Tibial artery (tissue), 4 donors: Measurements from ENCODE around the gene SOX8.
"Not testable (repeated sequence)": the region's sequence is repeated elsewhere in the genome, so short reads cannot be mapped to it uniquely, and the experiment has no call there.

Experiments used
- DNase-seq, 2 donors: peaks; one replicate each; pipeline ENCODE4 v3.0.0-alpha.2; 2019
- H3K27ac ChIP-seq, 2 donors: fragments of 200-600 bp; sonication (generic) in 1 of 2; 1 replicate in 1 of 2; 2 replicates in 1 of 2; pipeline ENCODE4 v1.5.1; 2018 to 2019; ENCODE audit warnings: mild to moderate bottlenecking in 1 of 2
- H3K27me3 ChIP-seq, 2 donors: fragments of 200-600 bp; sonication (generic) in 1 of 2; one replicate each; pipeline versions ENCODE4 v1.5.1 to v1.6.0; 2016 to 2019
- H3K36me3 ChIP-seq, 3 donors: fragments of 200-600 bp; sonication (generic) in 2 of 3; one replicate each; pipeline ENCODE4 v1.5.1; 2016 to 2019; ENCODE audit warnings: mild to moderate bottlenecking in 2 of 3
- H3K4me1 ChIP-seq, 4 donors: fragments of 200-600 bp; sonication (generic) in 2 of 4; 1 replicate in 3 of 4; 2 replicates in 1 of 4; pipeline ENCODE4 v1.5.1; 2016 to 2019
- H3K4me3 ChIP-seq, 2 donors: fragments of 200-600 bp; sonication (generic) in 1 of 2; 1 replicate in 1 of 2; 2 replicates in 1 of 2; pipeline ENCODE4 v1.5.1; 2018 to 2019; ENCODE audit warnings: mild to moderate bottlenecking in 2 of 2
- H3K9me3 ChIP-seq, 3 donors: fragments of 200-600 bp; sonication (generic) in 1 of 3; one replicate each; pipeline ENCODE4 v1.5.1; 2016 to 2019
- intact Hi-C: fragments of 100-400 bp; cut with DNase I; formaldehyde crosslinking; loops from one replicate; pipeline ENCODE4 v1.15.0; 2023; ENCODE audit warnings: low total_unique reads
- TF ChIP-seq, protein P1 (sequence below), 2 experiments: fragments of 200-600 bp in 1 of 2; fragments of 450-650 bp in 1 of 2; IDR thresholded peaks; one replicate each; pipeline ENCODE4 v1.5.1; 2017 to 2019; ENCODE audit warnings: antibody characterized with exemption in 2 of 2, mild to moderate bottlenecking in 1 of 2, moderate library complexity in 1 of 2

The SOX8 gene

DNA sequence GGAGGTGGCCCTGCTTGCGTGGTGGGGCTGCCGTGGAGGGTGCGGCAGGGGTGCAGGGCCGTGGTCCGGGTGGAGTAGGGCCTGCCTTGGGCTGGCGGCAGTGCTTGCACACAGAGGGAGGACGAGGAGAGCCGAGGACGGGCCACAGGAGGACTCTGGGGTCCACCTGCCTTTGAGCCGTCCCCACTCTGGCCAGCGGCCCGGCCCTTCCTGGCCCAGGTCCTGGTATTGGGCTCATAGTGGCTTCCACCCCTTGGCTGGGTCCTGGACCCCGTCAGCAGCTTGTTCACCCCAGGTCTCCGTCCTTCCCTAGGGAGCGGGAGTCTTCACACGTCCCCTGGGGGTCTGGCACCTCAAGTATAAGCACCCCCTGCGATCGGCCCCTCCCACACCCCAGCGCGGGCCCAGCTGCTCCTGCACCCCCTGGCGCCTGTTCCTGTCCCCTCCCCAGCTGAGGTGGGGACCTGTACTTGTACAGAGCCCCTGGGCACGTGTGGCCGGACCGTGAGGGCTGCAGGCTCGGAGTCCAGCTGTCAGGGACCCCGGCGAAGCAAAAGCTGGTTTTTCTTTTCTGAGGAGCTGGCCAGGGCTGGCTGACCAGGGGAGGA is 40.1 kb downstream of the SOX8 start:
- TF ChIP-seq, protein P1, sequence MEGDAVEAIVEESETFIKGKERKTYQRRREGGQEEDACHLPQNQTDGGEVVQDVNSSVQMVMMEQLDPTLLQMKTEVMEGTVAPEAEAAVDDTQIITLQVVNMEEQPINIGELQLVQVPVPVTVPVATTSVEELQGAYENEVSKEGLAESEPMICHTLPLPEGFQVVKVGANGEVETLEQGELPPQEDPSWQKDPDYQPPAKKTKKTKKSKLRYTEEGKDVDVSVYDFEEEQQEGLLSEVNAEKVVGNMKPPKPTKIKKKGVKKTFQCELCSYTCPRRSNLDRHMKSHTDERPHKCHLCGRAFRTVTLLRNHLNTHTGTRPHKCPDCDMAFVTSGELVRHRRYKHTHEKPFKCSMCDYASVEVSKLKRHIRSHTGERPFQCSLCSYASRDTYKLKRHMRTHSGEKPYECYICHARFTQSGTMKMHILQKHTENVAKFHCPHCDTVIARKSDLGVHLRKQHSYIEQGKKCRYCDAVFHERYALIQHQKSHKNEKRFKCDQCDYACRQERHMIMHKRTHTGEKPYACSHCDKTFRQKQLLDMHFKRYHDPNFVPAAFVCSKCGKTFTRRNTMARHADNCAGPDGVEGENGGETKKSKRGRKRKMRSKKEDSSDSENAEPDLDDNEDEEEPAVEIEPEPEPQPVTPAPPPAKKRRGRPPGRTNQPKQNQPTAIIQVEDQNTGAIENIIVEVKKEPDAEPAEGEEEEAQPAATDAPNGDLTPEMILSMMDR (IDR thresholded peaks at IDR 0.05): no peak
- peaks cover 0 to 14% (median 13%) of the 10 kb centered on the region in 4 donors for H3K4me1 ChIP-seq
- H3K4me3 ChIP-seq: no peak overlapping the region
- peaks cover 0 to 58% of the 10 kb centered on the region in 2 donors for H3K27me3 ChIP-seq
- no peaks in the 10 kb centered on the region for H3K36me3 ChIP-seq
- H3K9me3 ChIP-seq: no peaks in the 10 kb centered on the region
- intact Hi-C loops: no loop called here
- no peak for DNase-seq
- H3K27ac ChIP-seq: no peak overlapping the region

DNA sequence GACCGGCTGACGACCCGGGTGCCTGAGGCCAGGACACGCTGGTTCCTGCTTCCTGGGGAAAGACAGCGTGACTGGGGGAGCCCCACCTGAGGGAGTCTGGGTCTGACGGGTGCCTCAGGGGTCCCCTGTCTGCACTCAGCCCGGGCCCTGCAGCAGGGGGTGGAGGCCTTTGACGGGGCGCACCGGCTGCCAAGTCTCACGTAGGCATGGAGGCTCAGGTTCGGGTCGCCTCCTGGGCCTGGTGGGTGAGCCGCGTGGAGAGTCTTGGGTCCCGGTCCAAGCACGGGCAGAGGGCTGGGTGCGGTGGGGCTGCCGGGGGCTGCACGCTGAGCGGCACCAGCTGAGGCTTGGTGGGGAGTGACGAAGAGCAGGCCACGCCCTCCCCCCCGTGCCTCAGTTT is 40.9 kb downstream of the SOX8 start:
- no peak overlapping the region for H3K4me3 ChIP-seq

DNA sequence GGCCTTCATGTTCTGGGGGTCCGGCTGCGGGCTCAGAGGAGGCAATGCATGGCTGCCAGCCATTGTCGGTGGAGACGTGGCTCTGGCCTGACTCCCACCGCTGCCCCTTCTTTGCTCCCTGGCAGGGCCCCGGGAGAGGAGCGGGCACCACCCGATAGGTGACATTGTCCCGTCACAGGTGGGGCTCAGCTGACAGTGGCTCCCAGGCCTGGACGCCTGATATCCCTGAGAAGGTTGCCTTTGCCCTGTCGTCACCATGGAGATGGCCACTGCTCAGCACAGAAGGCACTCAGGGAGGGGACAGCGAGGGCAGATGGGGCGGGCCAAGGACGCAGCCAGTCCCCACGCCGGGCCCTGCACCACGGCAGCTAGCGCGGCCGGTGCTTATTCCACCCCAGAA is 42.6 kb downstream of the SOX8 start:
- no peak overlapping the region for H3K27ac ChIP-seq
- intact Hi-C loops: no loop called here
- H3K27me3 ChIP-seq: peaks cover 0 to 75% of the 10 kb centered on the region in 2 donors
- H3K4me3 ChIP-seq: no peak overlapping the region
- H3K36me3 ChIP-seq: no peaks in the 10 kb centered on the region
- no peaks in the 10 kb centered on the region for H3K9me3 ChIP-seq
- DNase-seq: no peak
- H3K4me1 ChIP-seq: peaks cover 0 to 12% (median 8%) of the 10 kb centered on the region in 4 donors
- TF ChIP-seq, protein P1 (IDR thresholded peaks at IDR 0.05): no peak

More for the DNA sequence above, 40.9 kb downstream of the SOX8 start:
- no peak for DNase-seq
- Histone ChIP-seq H3K4me1 (peaks cover 0 to 14% (median 13%) of the 10 kb centered on the region in 4 donors), H3K27ac (no peak overlapping the region), H3K36me3 (no peaks in the 10 kb centered on the region), H3K9me3 (no peaks in the 10 kb centered on the region), H3K27me3 (peaks cover 0 to 58% of the 10 kb centered on the region in 2 donors)
- intact Hi-C loops: no loop called here
- TF ChIP-seq, protein P1 (IDR thresholded peaks at IDR 0.05): no peak

DNA sequence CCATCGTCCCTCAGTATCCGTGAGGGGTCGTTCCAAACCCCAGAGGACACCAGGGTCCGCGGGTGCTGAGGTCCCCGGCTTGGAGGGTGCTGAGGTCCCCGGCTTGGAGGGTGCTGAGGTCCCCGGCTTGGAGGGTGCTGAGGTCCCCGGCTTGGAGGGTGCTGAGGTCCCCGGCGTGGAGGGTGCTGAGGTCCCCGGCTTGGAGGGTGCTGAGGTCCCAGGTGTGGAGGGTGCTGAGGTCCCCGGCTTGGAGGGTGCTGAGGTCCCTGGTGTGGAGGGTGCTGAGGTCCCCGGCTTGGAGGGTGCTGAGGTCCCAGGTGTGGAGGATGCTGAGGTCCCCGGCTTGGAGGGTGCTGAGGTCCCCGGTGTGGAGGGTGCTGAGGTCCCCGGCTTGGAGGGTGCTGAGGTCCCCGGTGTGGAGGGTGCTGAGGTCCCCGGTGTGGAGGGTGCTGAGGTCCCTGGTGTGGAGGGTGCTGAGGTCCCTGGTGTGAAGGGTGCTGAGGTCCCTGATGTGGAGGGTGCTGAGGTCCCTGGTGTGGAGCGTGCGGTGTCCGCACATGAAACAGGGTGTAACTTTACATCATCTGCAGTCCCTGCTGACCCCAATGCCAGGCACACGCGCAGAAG is 43.7 kb downstream of the SOX8 start:
- peaks cover 0 to 78% of the 10 kb centered on the region in 2 donors for H3K27me3 ChIP-seq
- intact Hi-C loops, H3K4me1 ChIP-seq, H3K36me3 ChIP-seq, H3K9me3 ChIP-seq, DNase-seq, H3K4me3 ChIP-seq, H3K27ac ChIP-seq: not testable (repeated sequence)

DNA sequence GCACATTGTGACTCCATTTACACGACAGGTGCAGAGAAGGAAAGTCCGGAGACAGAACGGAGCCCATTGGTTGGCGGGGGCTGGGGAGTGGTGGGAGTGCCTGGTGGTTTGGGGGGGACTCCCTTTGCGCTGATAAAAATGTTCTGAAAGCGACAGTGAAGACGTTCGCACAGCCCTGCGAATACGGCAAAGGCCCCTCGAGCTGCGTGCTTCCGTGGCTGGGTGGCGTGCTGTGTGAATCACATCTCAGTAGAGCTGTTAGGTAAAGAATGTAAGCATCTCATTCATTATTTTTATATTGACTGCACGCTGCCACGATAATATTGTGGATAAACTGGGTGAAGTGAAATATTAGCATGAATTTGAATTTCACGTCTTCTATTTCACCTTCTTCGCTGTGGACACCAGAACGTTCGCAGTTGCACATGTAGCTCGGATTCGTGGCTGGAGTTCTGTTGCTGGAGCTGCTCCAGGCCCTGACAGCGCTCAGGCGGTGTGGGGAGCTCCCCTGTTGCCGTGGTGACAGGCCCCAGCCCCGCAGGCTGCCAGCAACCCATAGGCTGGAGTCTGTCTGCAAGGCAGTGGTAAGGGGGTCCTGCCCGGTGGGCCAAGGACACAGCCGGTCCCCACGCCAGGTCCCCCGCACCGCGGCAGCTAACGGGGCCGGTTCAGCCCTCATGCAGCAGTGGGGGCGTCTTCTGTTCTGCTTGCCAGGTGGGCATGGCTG is 44.6 kb downstream of the SOX8 start:
- H3K4me3 ChIP-seq: no peak overlapping the region
- intact Hi-C loops: no loop called here
- H3K9me3 ChIP-seq: no peaks in the 10 kb centered on the region
- TF ChIP-seq, protein P1 (IDR thresholded peaks at IDR 0.05): no peak
- peaks cover 0 to 10% (median 3%) of the 10 kb centered on the region in 4 donors for H3K4me1 ChIP-seq
- no peaks in the 10 kb centered on the region for H3K36me3 ChIP-seq
- H3K27me3 ChIP-seq: peaks cover 0 to 78% of the 10 kb centered on the region in 2 donors
- H3K27ac ChIP-seq: no peak overlapping the region
- DNase-seq: no peak
